MM.1S (cell line): ENCODE measurements around the gene CFAP73.

ENCODE experiments used
- CTCF ChIP-seq: fragments of 300-600 bp; sonication (generic); IDR thresholded peaks from 2 replicates; pipeline ENCODE4 v1.5.1; 2016; ENCODE audit warnings: antibody characterized with exemption, low read length, mixed read lengths
- EZH2 ChIP-seq: fragments of 300-600 bp; sonication (generic); optimal IDR thresholded peaks from 2 replicates; pipeline ENCODE3; 2017; ENCODE audit warnings: low read depth, mild to moderate bottlenecking, antibody characterized with exemption, low read length, mixed read lengths
- EZH2phosphoT487 ChIP-seq: fragments of 300-600 bp; sonication (generic); IDR thresholded peaks from 2 replicates; pipeline ENCODE4 v1.6.1; 2018; ENCODE audit warnings: antibody characterized with exemption, low read length

- TF ChIP-seq EZH2phosphoT487 (no peak), CTCF (no peak), EZH2 (no peak)
Measured at GRCh38 chr12:113138826-113139225, 10.7 kb upstream of the CFAP73 start.
